H7 (cell line): Measurements from ENCODE around the gene GAS2L2. TPM values are rescaled to one million over a fixed set of nuclear protein-coding genes. Genes with fewer than 3 reads are reported as not detected.
"Not testable (repeated sequence)": the region's sequence is repeated elsewhere in the genome, so short reads cannot be mapped to it uniquely, and the experiment has no call there.

ENCODE experiments used
- DNase-seq: peaks from one replicate; pipeline ENCODE4 v3.0.0; 2012
- H3K27me3 ChIP-seq: 2 replicates; pipeline ENCODE4 v1.6.0; 2011; ENCODE audit warnings: mild to moderate bottlenecking, low read length; ENCODE audit not compliant: control insufficient read depth, insufficient read depth
- H3K36me3 ChIP-seq: replicated peaks from 2 replicates; pipeline ENCODE4 v1.5.1; 2011; ENCODE audit warnings: low read length; ENCODE audit not compliant: control insufficient read depth, insufficient read depth
- H3K4me3 ChIP-seq: 2 replicates; pipeline ENCODE4 v1.5.1; 2011; ENCODE audit warnings: low read depth, mild to moderate bottlenecking, control low read depth, low read length, moderate library complexity; ENCODE audit not compliant: insufficient read depth
- total RNA-seq: library from RNA; depleted of rRNA; stranded (reverse); fragments of >200 nt; shearing (Covaris generic); gene quantifications from 2 replicates; pipeline ENCODE4 v1.2.3, GENCODE V29; 2014

GAS2L2 gene
- total RNA-seq, 1 experiment from 2014 or later = 0.10 TPM

DNA sequence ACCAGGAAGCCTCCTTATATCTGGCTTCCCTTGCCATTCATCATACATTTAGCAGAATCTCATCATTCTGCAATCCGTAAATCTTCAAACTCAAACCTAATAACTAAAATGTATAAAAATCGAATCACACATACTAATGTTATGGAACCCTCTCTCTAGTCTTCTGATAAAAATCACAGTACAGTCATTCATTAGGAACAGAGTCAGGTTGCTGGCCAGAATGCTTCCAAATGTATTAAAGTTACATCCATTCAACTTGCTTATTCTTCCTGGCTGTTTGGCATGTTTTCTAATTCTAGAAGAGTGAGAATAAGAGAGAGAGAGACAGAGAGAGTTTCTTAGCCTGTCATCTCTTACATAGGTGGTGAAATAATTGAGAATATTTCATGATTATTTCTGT, 38.1 kb downstream of the GAS2L2 start:
- no peaks in the 10 kb centered on the region for H3K27me3 ChIP-seq
- no peak for DNase-seq
- H3K36me3 ChIP-seq = peaks cover 8% of the 10 kb centered on the region
- no peak overlapping the region for H3K4me3 ChIP-seq

- H3K36me3 ChIP-seq = peaks cover 10% of the 10 kb centered on the region
- DNase-seq = no peak
- no peak overlapping the region for H3K4me3 ChIP-seq
- H3K27me3 ChIP-seq = no peaks in the 10 kb centered on the region
Measured at GRCh38 chr17:35713069-35713728, 39.8 kb downstream of the GAS2L2 start.

GRCh38 chr17:35710950-35711349, 42.1 kb downstream of the GAS2L2 start:
- DNase-seq = no peak

DNA sequence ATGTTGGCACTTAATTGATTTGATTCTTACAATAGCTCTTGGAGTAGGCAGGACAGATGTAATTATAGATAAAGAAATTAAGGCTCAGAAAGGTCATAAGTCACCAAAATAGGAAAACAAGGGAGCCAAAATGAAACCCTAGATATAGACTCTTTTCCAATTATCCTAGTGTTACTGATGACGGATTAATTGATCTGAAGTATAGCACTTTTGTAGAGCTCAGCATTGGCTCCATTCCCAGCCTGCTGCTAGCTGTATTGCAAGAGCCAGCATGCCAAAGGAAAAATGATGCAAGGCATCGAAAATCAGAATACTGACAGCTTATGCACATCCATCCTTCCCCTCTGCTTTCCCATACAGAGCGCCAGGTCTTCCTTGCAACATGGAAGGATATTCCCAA, 43.2 kb downstream of the GAS2L2 start:
- Histone ChIP-seq H3K4me3 (no peak overlapping the region), H3K36me3 (peaks cover 5% of the 10 kb centered on the region), H3K27me3 (no peaks in the 10 kb centered on the region)
- DNase-seq = no peak

More at GRCh38 chr17:35710950-35711349, 42.1 kb downstream of the GAS2L2 start:
- H3K27me3 ChIP-seq = no peaks in the 10 kb centered on the region
- H3K36me3 ChIP-seq = peaks cover 5% of the 10 kb centered on the region
- no peak overlapping the region for H3K4me3 ChIP-seq

DNA sequence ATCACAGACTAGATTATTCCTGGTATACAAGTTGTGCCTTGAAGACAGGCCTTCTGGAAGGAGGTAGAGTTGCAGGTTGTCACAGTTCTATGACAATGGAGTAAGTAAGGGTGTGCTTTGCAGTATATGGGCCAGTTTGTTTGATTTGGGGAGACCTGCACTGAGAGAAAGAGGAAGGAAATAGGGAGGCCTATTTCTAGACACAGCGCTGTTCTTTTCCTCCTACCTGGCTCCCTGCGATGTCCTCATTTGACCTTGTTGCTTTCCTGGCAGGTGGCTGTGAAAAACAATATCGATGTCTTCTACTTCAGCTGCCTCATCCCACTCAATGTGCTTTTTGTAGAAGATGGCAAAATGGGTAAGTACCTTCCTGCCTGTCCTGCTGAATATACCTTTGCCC, 44.1 kb downstream of the GAS2L2 start:
- H3K36me3 ChIP-seq = peaks cover 5% of the 10 kb centered on the region
- H3K4me3 ChIP-seq = no peak overlapping the region
- DNase-seq = no peak
- no peaks in the 10 kb centered on the region for H3K27me3 ChIP-seq

DNA sequence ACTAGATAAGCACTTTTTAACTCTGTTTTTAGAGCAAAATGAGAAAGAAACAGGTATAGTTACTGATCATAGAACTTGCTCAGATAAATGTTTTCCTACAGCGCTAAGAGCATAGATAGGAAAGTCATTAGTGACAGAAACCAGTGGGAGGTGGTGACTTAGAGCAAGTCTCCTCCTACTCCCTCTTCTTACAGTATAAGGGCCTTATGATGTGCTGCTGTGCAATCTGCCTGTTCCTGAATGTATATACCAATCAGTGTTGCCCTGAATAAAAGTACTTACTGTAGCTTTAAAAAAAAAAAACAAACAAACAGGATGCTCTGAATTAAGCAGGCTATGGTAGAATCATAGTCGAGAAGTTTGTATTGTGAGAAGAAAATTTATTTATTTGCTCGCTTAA, 44.9 kb downstream of the GAS2L2 start:
- Histone ChIP-seq H3K27me3 (no peaks in the 10 kb centered on the region), H3K36me3 (peaks cover 5% of the 10 kb centered on the region), H3K4me3 (no peak overlapping the region)
- no peak for DNase-seq

DNA sequence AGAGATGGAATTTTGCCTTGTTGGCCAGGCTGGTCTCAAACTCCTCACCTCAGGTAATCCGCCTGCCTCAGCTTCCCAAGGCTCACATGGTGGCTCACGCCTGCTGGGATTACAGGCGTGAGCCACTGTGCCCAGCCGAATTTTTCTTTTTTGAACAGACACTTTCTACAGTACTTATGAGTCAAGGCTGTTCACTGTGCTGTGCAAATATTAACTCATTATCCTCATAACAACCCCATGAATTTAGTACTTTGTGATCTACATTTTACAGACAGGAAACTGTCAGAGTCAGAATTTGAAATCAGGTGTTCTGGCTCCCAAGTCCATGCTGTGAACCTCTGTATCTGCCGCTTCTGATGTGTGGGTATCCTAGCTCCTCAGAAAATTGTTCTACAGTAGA, 47.3 kb downstream of the GAS2L2 start:
- Histone ChIP-seq H3K36me3 (peaks cover 3% of the 10 kb centered on the region; the same call in 1 of the 2 replicates), H3K4me3 (no peak overlapping the region), H3K27me3 (no peaks in the 10 kb centered on the region)
- DNase-seq = no peak

- Histone ChIP-seq H3K4me3 (no peak overlapping the region), H3K27me3 (no peaks in the 10 kb centered on the region), H3K36me3 (peaks cover 3% of the 10 kb centered on the region; the same call in 1 of the 2 replicates)
- no peak for DNase-seq
Measured at GRCh38 chr17:35705230-35705629, 47.8 kb downstream of the GAS2L2 start.

DNA sequence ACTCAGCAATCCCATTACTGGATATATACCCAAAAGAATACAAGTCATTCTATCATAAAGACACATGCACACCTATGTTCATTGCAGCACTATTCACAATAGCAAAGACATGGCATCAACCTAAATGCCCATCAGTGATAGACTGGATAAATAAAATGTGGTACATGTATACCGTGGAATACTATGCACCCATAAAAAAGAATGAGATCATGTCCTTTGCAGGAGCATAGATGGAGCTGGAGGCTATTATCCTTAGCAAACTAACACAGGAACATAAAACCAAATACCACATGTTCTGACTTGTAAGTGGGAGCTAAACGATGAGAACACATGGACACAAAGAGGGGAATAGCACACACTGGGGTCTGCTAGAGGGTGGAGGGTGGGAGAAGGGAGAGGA, 49.7 kb downstream of the GAS2L2 start:
- not testable (repeated sequence) for H3K36me3 ChIP-seq, H3K27me3 ChIP-seq, DNase-seq, H3K4me3 ChIP-seq

- no peaks in the 10 kb centered on the region; the same call in 1 of the 2 replicates for H3K36me3 ChIP-seq
Measured at GRCh38 chr17:35701491-35701890, 51.5 kb downstream of the GAS2L2 start.

GRCh38 chr17:35700150-35700549, 52.9 kb downstream of the GAS2L2 start:
- no peak for DNase-seq
- no peaks in the 10 kb centered on the region; the same call in 1 of the 2 replicates for H3K36me3 ChIP-seq
- no peak overlapping the region for H3K4me3 ChIP-seq
- H3K27me3 ChIP-seq = no peaks in the 10 kb centered on the region

More at GRCh38 chr17:35701491-35701890, 51.5 kb downstream of the GAS2L2 start:
- Histone ChIP-seq H3K27me3 (no peaks in the 10 kb centered on the region), H3K4me3 (no peak overlapping the region)
- DNase-seq = no peak

GRCh38 chr17:35698800-35699199, 54.2 kb downstream of the GAS2L2 start:
- Histone ChIP-seq H3K4me3 (no peak overlapping the region), H3K27me3 (no peaks in the 10 kb centered on the region), H3K36me3 (no peaks in the 10 kb centered on the region; the same call in 1 of the 2 replicates)
- DNase-seq = no peak

DNA sequence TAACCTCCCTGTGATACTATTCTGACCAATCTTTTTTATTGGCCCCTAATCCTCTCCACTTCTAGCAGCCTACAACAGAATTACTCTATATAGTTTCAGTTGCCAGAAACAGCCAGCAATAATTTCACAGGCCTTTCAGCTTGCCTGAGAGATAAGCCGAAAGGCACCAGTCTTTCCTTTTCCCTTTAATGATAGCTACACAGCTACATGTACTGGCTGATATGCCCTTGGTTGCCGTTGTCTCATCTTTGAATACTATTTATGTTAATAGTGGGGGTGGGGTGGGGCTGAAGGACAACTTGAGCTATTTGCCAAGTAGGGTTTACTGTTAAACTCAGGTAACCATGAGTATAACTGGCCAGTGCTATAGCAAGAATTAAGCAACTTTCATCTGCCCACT, 57.4 kb downstream of the GAS2L2 start:
- DNase-seq = no peak
- Histone ChIP-seq H3K36me3 (no peaks in the 10 kb centered on the region; the same call in 1 of the 2 replicates), H3K27me3 (no peaks in the 10 kb centered on the region), H3K4me3 (no peak overlapping the region)

DNA sequence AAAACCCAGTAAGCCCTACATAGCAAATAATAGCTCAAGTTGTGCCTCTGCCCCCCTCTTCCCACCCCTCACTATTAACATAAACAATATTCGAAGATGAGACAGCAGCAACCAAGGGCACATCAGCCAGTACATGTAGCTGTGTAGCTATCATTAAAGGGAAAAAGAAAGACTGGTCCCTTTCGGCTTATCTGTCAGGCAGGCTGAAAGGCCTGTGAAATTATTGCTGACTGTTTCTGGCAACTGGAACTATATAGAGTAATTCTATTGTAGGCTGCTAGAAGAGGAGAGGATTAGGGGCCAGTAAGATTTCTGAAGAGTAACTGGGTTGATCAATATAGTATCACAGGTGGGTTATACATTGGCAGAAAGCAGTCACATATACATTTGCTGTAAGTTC, 58.1 kb downstream of the GAS2L2 start:
- DNase-seq = no peak
- Histone ChIP-seq H3K4me3 (no peak overlapping the region), H3K27me3 (no peaks in the 10 kb centered on the region), H3K36me3 (no peaks in the 10 kb centered on the region; the same call in 1 of the 2 replicates)
